Activated B cell treated with CpG ODN at 0.5 μM for 24 hours (primary cell): ENCODE measurements around the gene OGFOD3. TPM values are rescaled to one million over a fixed set of nuclear protein-coding genes. Genes with fewer than 3 reads are reported as not detected.

Experiments
- ATAC-seq: fragments of 200-7000 bp; cut with Tn5 transposase; one replicate; pipeline ENCODE4 v1.10.0; 2021; ENCODE audit warnings: low read depth, mild to moderate bottlenecking, moderate library complexity
- CTCF ChIA-PET: fragments of 350-600 bp; sonication (Branson Sonifier 250); formaldehyde crosslinking; loops from one replicate; lab custom pipeline; 2021; ENCODE audit warnings: antibody characterized with exemption; lab: Charles Lee
- POLR2A ChIA-PET: fragments of 350-600 bp; sonication (Branson Sonifier 250); formaldehyde crosslinking; loops from one replicate; lab custom pipeline; 2021; ENCODE audit warnings: antibody characterized with exemption; lab: Charles Lee
- DNase-seq: peaks from one replicate; pipeline ENCODE4 v3.0.0; 2022
- H3K27ac Mint-ChIP-seq: one replicate; pipeline ENCODE4 v1.8.0; 2020; ENCODE audit warnings: mixed read lengths
- H3K27me3 Mint-ChIP-seq: one replicate; pipeline ENCODE4 v1.8.0; 2021; ENCODE audit warnings: mixed read lengths
- H3K36me3 Mint-ChIP-seq: one replicate; pipeline ENCODE4 v1.8.0; 2021; ENCODE audit warnings: low read depth, mixed read lengths
- H3K4me1 Mint-ChIP-seq: one replicate; pipeline ENCODE4 v1.8.0; 2021; ENCODE audit warnings: mixed read lengths
- H3K4me3 Mint-ChIP-seq: one replicate; pipeline ENCODE4 v1.8.0; 2020; ENCODE audit warnings: mild to moderate bottlenecking, mixed read lengths
- H3K9me3 Mint-ChIP-seq: one replicate; pipeline ENCODE4 v1.8.0; 2020; ENCODE audit warnings: mixed read lengths
- CTCF ChIP-seq: fragments of 200-600 bp; IDR thresholded peaks from one replicate; pipeline ENCODE4 v1.8.0; 2022; ENCODE audit warnings: antibody characterized with exemption, mild to moderate bottlenecking
- intact Hi-C: fragments of 100-400 bp; cut with micrococcal nuclease; formaldehyde crosslinking; loops from one replicate; pipeline ENCODE4 v1.15.1; 2024
- total RNA-seq: library from RNA; stranded (reverse); gene quantifications from 2 replicates; pipeline ENCODE4 v1.2.3, GENCODE V29; 2022

OGFOD3 gene
- total RNA-seq, 1 donor from 2014 or later = 35.0 TPM

GRCh38 chr17:82443465-82444283, 25.3 kb upstream of the OGFOD3 start:
- Mint-ChIP-seq H3K27ac (peak overlapping the region; percentile 65), H3K4me3 (no peak overlapping the region), H3K27me3 (no peaks in the 10 kb centered on the region), H3K4me1 (peaks cover 60% of the 10 kb centered on the region), H3K36me3 (peaks cover 56% of the 10 kb centered on the region), H3K9me3 (no peaks in the 10 kb centered on the region)
- ATAC-seq (no peak), DNase-seq (no peak)
- intact Hi-C loops = no loop called here
- TF ChIP-seq CTCF = no peak
- ChIA-PET POLR2A (interaction anchor here (0.8 to 1.6 kb wide), 5 partner anchors 9 to 151 kb away, joined by 3 to 8 read pairs (median 4); no protein-coding TSS in a partner anchor), CTCF (no interaction called here)

- CTCF ChIA-PET = no interaction called here
- no peak overlapping the region for H3K4me3 Mint-ChIP-seq
- no peak for TF ChIP-seq CTCF
- no peak for DNase-seq
- H3K4me1 Mint-ChIP-seq = peaks cover 63% of the 10 kb centered on the region
- intact Hi-C loops = no loop called here
- POLR2A ChIA-PET = interaction anchor here (0.6 to 10.6 kb wide), 7 partner anchors 6 to 150 kb away, joined by 3 to 130 read pairs (median 4); partner anchors contain the start of gene CYBC1
- no peak for ATAC-seq
- no peaks in the 10 kb centered on the region for H3K9me3 Mint-ChIP-seq
- H3K27me3 Mint-ChIP-seq = no peaks in the 10 kb centered on the region
- peaks cover 56% of the 10 kb centered on the region for H3K36me3 Mint-ChIP-seq
- peak overlapping the region; percentile 65 for H3K27ac Mint-ChIP-seq
These were observed 24.5 kb upstream of the OGFOD3 start for GRCh38 chr17:82442643-82443464.

GRCh38 chr17:82441691-82442487, 23.5 kb upstream of the OGFOD3 start:
- ChIA-PET CTCF (interaction anchor here (1.7 kb wide), 1 partner anchor 112 kb away, joined by 4 read pairs; no protein-coding TSS in a partner anchor), POLR2A (interaction anchor here (0.7 to 10.6 kb wide), 6 partner anchors 7 to 149 kb away, joined by 3 to 130 read pairs (median 4); partner anchors contain the start of genes CYBC1 and NARF)
- Mint-ChIP-seq H3K4me1 (peaks cover 55% of the 10 kb centered on the region), H3K9me3 (no peaks in the 10 kb centered on the region), H3K27ac (peak overlapping the region; percentile 65), H3K27me3 (no peaks in the 10 kb centered on the region), H3K36me3 (peaks cover 55% of the 10 kb centered on the region), H3K4me3 (no peak overlapping the region)
- no peak for TF ChIP-seq CTCF
- DNase-seq (no peak), ATAC-seq (peak; percentile 45)
- intact Hi-C loops = no loop called here

- no peak for ATAC-seq
- no peaks in the 10 kb centered on the region for H3K27me3 Mint-ChIP-seq
- H3K27ac Mint-ChIP-seq = peak overlapping the region; percentile 85
- peaks cover 48% of the 10 kb centered on the region for H3K4me1 Mint-ChIP-seq
- H3K4me3 Mint-ChIP-seq = peak overlapping the region; percentile 63
- intact Hi-C loops = loop anchor here (1.0 kb wide), 1 partner anchor 8 kb away; no protein-coding TSS in a partner anchor
- POLR2A ChIA-PET = interaction anchor here (0.6 to 10.6 kb wide), 4 partner anchors 7 to 417 kb away, joined by 3 to 130 read pairs (median 8); partner anchors contain the start of genes CYBC1 and NARF
- CTCF ChIA-PET = interaction anchor here (1.7 kb wide), 1 partner anchor 112 kb away, joined by 4 read pairs; no protein-coding TSS in a partner anchor
- H3K9me3 Mint-ChIP-seq = no peaks in the 10 kb centered on the region
- peaks cover 48% of the 10 kb centered on the region for H3K36me3 Mint-ChIP-seq
- DNase-seq = no peak
- TF ChIP-seq CTCF = no peak
These were observed 22.7 kb upstream of the OGFOD3 start for GRCh38 chr17:82440991-82441627.
